Stomach (tissue), 9 donors: ENCODE data around the gene LDAH. TPM values are rescaled to one million over a fixed set of nuclear protein-coding genes. Genes with fewer than 3 reads are reported as not detected.

Experiments
- DNase-seq, 2 donors: peaks; one replicate each; pipeline versions ENCODE4 v3.0.0 to v3.0.0-alpha.2; 2013 to 2019
- H3K27ac ChIP-seq, 5 donors: fragments of 200-600 bp in 4 of 5; sonication (generic) in 4 of 5; one replicate each; pipeline ENCODE4 v1.5.1; 2013 to 2019; ENCODE audit warnings: mild to moderate bottlenecking in 1 of 5, moderate library complexity in 1 of 5
- H3K27me3 ChIP-seq, 3 donors: fragments of 200-600 bp; sonication (generic); one replicate each; pipeline ENCODE4 v1.5.1; 2017 to 2019; ENCODE audit warnings: mixed run types in 1 of 3
- H3K36me3 ChIP-seq, 4 donors: fragments of 200-600 bp; sonication (generic); 1 replicate in 3 of 4; 2 replicates in 1 of 4; pipeline ENCODE4 v1.5.1; 2016 to 2019
- H3K4me1 ChIP-seq, 4 donors: fragments of 200-600 bp; sonication (generic); one replicate each; pipeline ENCODE4 v1.5.1; 2016 to 2019
- H3K4me3 ChIP-seq, 4 donors: fragments of 200-600 bp; sonication (generic) in 3 of 4; one replicate each; pipeline ENCODE4 v1.5.1; 2016 to 2019; ENCODE audit warnings: mild to moderate bottlenecking in 1 of 4
- H3K9me3 ChIP-seq, 4 donors: fragments of 200-600 bp; sonication (generic); one replicate each; pipeline ENCODE4 v1.5.1; 2016 to 2019
- EP300 ChIP-seq: sonication (generic); formaldehyde crosslinking; IDR thresholded peaks from one replicate; pipeline ENCODE4 v1.6.1; 2017; ENCODE audit warnings: antibody characterized with exemption
- POLR2A ChIP-seq, 4 donors: fragments of 450-650 bp; IDR thresholded peaks; one replicate each; pipeline ENCODE4 v1.6.1; 2016; ENCODE audit warnings: antibody characterized with exemption in 4 of 4, control low read depth in 2 of 4, mild to moderate bottlenecking in 1 of 4, moderate library complexity in 1 of 4
- POLR2AphosphoS5 ChIP-seq, 3 donors: sonication (generic); formaldehyde crosslinking; IDR thresholded peaks; one replicate each; pipeline ENCODE4 v1.6.1; 2016; ENCODE audit warnings: antibody characterized with exemption in 3 of 3
- WGBS, 5 donors: extraction: QIAGEN DNeasy Blood & Tissue Kit in 3 of 5; methylation state at CpG; one replicate each; pipeline versions ENCODE4 v1.1.5 to v1.1.7; 2013 to 2018; 5-methylcytosine and 5-hydroxymethylcytosine counted together
- intact Hi-C: fragments of 100-400 bp; cut with DNase I; formaldehyde crosslinking; loops from one replicate; pipeline ENCODE4 v1.15.1; 2023; ENCODE audit warnings: low total_unique reads
- polyA plus RNA-seq, 3 donors: library from polyadenylated mRNA; stranded (reverse); fragments of 200-250 nt; gene quantifications; one replicate each; pipeline ENCODE4 v1.2.3, GENCODE V29; 2013
- total RNA-seq, 5 donors: library from RNA; depleted of rRNA; stranded (reverse); fragments of >200 nt; gene quantifications; one replicate each; pipeline versions ENCODE4 v1.1.0 to v1.2.3, GENCODE V29; 2014 to 2016
- TF ChIP-seq, protein P1 (sequence below), 7 experiments: fragments of 450-650 bp in 4 of 7; fragments of 200-600 bp in 3 of 7; sonication (generic) in 3 of 7; IDR thresholded peaks; one replicate each; pipeline ENCODE4 v1.5.1; 2016 to 2019; ENCODE audit warnings: antibody characterized with exemption in 7 of 7, control low read depth in 2 of 7, mild to moderate bottlenecking in 1 of 7
- donor health status: healthy with polysubstance abuse.
- donor health status: Bipolar disorder and iron deficiency.
- donor health status: healthy.

LDAH gene
- total and polyA plus RNA-seq, 8 donors, result 4.1 to 20.0 (median 5.9) TPM

DNA sequence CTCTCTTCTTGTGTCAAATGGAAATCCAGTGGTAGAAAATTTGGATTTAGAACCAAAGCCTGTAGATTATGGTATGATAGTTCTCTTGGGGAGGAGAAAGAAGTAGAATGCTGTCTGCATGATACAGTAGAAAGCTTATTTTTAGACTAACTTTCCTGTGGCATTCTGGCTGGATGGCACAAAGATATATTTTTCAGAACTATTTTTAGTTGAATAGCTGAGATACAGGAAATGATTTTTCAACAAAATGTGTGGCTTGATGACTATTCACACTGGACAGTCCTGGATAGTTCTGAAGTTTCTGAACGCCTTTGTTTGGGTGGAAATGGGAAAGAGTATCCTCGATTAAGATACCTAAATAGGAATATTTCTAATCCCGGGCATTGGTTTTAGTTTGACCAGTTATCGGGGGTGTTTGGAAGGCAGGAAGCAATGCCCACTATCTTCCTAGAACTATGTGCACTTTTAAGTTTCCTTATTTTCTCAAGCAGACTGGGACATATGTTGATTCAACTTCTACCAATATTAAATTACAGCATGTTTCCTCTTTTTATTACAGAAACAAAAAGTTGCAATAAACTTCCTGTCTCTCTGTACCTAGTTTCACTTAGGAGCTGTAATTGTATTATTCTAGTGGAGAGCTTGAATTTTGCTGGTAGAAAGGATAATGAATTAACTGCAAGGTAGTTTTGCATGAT, 123.8 kb downstream of the LDAH start:
- Histone ChIP-seq H3K36me3 (peaks cover 0 to 27% (median 16%) of the 10 kb centered on the region in 4 donors), H3K4me1 (peaks cover 0 to 10% (median 0%) of the 10 kb centered on the region in 4 donors), H3K27me3 (no peaks in the 10 kb centered on the region), H3K9me3 (no peaks in the 10 kb centered on the region), H3K4me3 (no peak overlapping the region), H3K27ac (no peak overlapping the region)
- WGBS, 5 donors, result 65 to 80% (median 71%) methylated on average over 4 of the region's 4 CpGs
- TF ChIP-seq POLR2A (IDR thresholded peaks at IDR 0.05) (no peak), POLR2AphosphoS5 (IDR thresholded peaks at IDR 0.05) (no peak), EP300 (no peak)
- TF ChIP-seq, protein P1, sequence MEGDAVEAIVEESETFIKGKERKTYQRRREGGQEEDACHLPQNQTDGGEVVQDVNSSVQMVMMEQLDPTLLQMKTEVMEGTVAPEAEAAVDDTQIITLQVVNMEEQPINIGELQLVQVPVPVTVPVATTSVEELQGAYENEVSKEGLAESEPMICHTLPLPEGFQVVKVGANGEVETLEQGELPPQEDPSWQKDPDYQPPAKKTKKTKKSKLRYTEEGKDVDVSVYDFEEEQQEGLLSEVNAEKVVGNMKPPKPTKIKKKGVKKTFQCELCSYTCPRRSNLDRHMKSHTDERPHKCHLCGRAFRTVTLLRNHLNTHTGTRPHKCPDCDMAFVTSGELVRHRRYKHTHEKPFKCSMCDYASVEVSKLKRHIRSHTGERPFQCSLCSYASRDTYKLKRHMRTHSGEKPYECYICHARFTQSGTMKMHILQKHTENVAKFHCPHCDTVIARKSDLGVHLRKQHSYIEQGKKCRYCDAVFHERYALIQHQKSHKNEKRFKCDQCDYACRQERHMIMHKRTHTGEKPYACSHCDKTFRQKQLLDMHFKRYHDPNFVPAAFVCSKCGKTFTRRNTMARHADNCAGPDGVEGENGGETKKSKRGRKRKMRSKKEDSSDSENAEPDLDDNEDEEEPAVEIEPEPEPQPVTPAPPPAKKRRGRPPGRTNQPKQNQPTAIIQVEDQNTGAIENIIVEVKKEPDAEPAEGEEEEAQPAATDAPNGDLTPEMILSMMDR (IDR thresholded peaks at IDR 0.05), result no peak
- intact Hi-C loops, result no loop called here
- no peak for DNase-seq

DNA sequence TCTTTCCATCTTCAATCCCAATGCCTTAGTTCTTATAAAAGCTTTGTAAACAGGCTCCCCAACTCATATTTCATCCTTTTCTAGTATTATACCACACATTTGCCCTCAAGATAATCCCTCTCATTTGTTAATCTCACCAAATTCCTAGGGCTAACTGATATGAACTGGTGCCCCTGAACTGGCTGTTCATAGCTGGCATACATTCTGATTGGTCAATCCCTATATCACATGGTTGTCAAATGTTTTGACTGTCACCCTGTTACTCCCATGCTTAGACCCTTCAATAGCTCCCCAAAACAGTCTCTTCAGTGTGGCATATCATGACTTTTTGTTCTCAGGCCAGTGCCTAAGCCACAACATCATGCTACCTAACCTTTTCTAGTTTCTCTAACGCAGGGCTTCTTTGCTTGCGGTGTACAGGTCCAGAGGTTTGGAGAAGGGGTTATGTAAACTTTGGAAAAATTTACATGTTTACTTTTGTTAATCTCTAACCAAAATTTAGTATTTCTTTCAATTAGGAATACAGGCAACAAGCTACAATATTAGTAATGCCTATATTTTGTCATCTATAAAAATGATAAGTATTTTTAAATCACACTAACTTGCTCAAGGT, 125.5 kb downstream of the LDAH start:
- Histone ChIP-seq H3K4me3 (no peak overlapping the region), H3K27ac (no peak overlapping the region), H3K27me3 (no peaks in the 10 kb centered on the region), H3K4me1 (peaks cover 0 to 10% (median 0%) of the 10 kb centered on the region in 4 donors), H3K9me3 (no peaks in the 10 kb centered on the region), H3K36me3 (peaks cover 0 to 43% (median 24%) of the 10 kb centered on the region in 4 donors)
- 34 to 69% (median 60%) methylated on average over 2 of the region's 2 CpGs for WGBS, 5 donors
- intact Hi-C loops, result no loop called here
- no peak for DNase-seq
- no peak for TF ChIP-seq EP300
- no peak for TF ChIP-seq POLR2A (IDR thresholded peaks at IDR 0.05)
- TF ChIP-seq, protein P1 (IDR thresholded peaks at IDR 0.05), result no peak
- TF ChIP-seq POLR2AphosphoS5 (IDR thresholded peaks at IDR 0.05), result no peak

DNA sequence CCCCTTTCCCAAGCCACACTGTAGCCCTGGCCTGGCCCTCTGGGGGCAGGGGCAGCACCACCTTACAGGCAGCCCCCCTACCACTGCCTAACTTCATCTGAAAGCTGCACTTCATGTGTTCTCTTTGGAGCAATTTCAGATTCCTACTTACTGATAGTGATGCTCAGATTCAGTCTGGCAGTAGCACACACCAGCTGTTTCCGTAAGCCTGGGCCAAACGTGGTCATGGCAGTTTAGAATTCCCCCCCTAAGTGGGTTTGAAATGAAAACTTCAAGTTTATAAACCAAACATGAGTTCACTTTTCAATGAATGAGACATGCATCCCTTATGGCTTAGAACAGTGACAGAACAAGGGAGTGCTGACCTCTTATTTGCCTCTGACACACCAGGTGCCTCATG, 126.5 kb downstream of the LDAH start:
- H3K4me1 ChIP-seq, result peaks cover 0 to 10% (median 2%) of the 10 kb centered on the region in 4 donors
- no peaks in the 10 kb centered on the region for H3K27me3 ChIP-seq
- intact Hi-C loops, result no loop called here
- DNase-seq, result no peak
- TF ChIP-seq POLR2A (IDR thresholded peaks at IDR 0.05) (no peak), EP300 (no peak)
- TF ChIP-seq, protein P1 (IDR thresholded peaks at IDR 0.05), result no peak
- H3K4me3 ChIP-seq, result no peak overlapping the region
- H3K9me3 ChIP-seq, result no peaks in the 10 kb centered on the region
- WGBS, 5 donors, result 77 to 88% (median 84%) methylated on average over 2 of the region's 2 CpGs
- H3K27ac ChIP-seq, result no peak overlapping the region
- peaks cover 0 to 43% (median 22%) of the 10 kb centered on the region in 4 donors for H3K36me3 ChIP-seq

DNA sequence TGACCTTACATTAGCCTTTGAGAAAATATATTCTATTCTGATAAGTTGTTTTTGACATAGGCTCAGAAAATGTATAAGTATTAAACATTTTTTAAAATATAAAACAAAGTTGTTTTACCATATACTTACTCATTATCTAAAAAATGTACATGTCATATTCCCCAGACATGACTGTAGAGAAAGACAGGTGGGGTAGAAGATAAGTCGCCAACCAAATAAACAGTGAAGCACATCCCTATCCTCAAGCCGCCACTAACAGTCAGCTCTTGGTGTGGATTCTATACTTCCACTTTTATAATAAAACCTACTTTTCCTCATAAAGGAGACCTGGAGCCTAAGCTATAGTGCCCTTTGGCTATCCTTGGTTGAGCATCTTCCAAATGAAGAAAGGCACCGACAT, 129.6 kb downstream of the LDAH start:
- Histone ChIP-seq H3K36me3 (peaks cover 0 to 34% (median 16%) of the 10 kb centered on the region in 4 donors), H3K4me1 (peaks cover 0 to 17% (median 4%) of the 10 kb centered on the region in 4 donors), H3K4me3 (no peak overlapping the region), H3K9me3 (no peaks in the 10 kb centered on the region), H3K27ac (no peak overlapping the region), H3K27me3 (no peaks in the 10 kb centered on the region)
- intact Hi-C loops, result no loop called here
- no peak for DNase-seq
- TF ChIP-seq EP300, result no peak
- 94 to 97% (median 95%) methylated on average over 3 of the region's 3 CpGs for WGBS, 5 donors

DNA sequence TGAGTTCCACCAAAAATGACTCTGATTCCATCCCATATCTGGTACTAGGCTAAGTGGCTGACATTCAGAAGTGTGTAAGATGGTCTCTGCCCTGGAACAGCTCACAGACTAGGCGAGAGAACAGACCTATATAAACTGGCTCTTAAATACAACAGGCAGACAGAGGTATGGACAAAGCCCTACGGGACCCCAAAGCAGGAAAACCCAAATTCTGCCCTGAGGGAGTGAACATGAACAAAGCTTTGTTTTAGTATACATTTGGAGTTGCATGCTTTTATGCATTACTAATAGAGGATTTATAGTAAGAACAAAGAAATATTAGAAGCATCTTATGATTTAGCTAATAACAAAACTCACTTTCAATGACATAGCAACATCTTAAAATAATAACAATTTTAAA, 130.8 kb downstream of the LDAH start:
- Histone ChIP-seq H3K27me3 (no peaks in the 10 kb centered on the region), H3K36me3 (peaks cover under 1 to 43% (median 20%) of the 10 kb centered on the region in 4 donors), H3K4me1 (peaks cover 0 to 17% (median 4%) of the 10 kb centered on the region in 4 donors), H3K4me3 (no peak overlapping the region), H3K9me3 (no peaks in the 10 kb centered on the region), H3K27ac (no peak overlapping the region)
- intact Hi-C loops, result no loop called here
- WGBS, 5 donors, result 91 to 96% (median 94%) methylated on average over 2 of the region's 2 CpGs
- DNase-seq, result no peak
- TF ChIP-seq, protein P1 (IDR thresholded peaks at IDR 0.05), result no peak
- no peak for TF ChIP-seq POLR2A (IDR thresholded peaks at IDR 0.05)
- TF ChIP-seq POLR2AphosphoS5 (IDR thresholded peaks at IDR 0.05), result no peak
- TF ChIP-seq EP300, result no peak
